Neural cell (in vitro differentiated cells): ENCODE measurements around the gene GFRA1. TPM values are rescaled to one million over a fixed set of nuclear protein-coding genes. Genes with fewer than 3 reads are reported as not detected.
A peak's percentile ranks its signal among the peaks of the same experiment; 100 is the strongest.

ENCODE experiments used
- H2AFZ ChIP-seq: fragments of 200-600, 300-800 bp; sonication (generic), shearing (Covaris generic); 2 replicates; pipeline ENCODE4 v1.6.0; 2014; ENCODE audit warnings: low read depth, mild to moderate bottlenecking, antibody characterized with exemption, low read length, moderate library complexity
- H3F3A ChIP-seq: fragments of 200-600 bp; shearing (Covaris generic); 2 replicates; pipeline ENCODE4 v1.6.1; 2016; ENCODE audit warnings: mild to moderate bottlenecking, moderate library complexity, mixed read lengths, antibody characterized with exemption, low read length; ENCODE audit not compliant: insufficient read depth, poor library complexity, severe bottlenecking
- H3K27ac ChIP-seq: fragments of 200-600, 300-800 bp; sonication (generic), shearing (Covaris generic); 2 replicates; pipeline ENCODE4 v1.5.1; 2014; ENCODE audit warnings: mild to moderate bottlenecking, low read length, moderate library complexity
- H3K27me3 ChIP-seq: fragments of 300-800, 200-600 bp; sonication (generic), shearing (Covaris generic); 2 replicates; pipeline ENCODE4 v1.6.0; 2014; ENCODE audit warnings: mild to moderate bottlenecking, low read depth, low read length, moderate library complexity; ENCODE audit not compliant: insufficient read depth
- H3K36me3 ChIP-seq: fragments of 300-800, 200-600 bp; sonication (generic), shearing (Covaris generic); 2 replicates; pipeline ENCODE4 v1.5.1; 2014; ENCODE audit warnings: mild to moderate bottlenecking, antibody characterized with exemption, low read length, moderate library complexity; ENCODE audit not compliant: insufficient read depth
- H3K4me2 ChIP-seq: fragments of 300-800, 200-600 bp; sonication (generic), shearing (Covaris generic); 2 replicates; pipeline ENCODE4 v1.6.0; 2014; ENCODE audit warnings: mild to moderate bottlenecking, low read length
- H3K4me3 ChIP-seq: fragments of 300-800, 200-600 bp; sonication (generic), shearing (Covaris generic); 2 replicates; pipeline ENCODE4 v1.5.1; 2014; ENCODE audit warnings: mild to moderate bottlenecking, low read length, moderate library complexity
- H3K79me2 ChIP-seq: fragments of 200-600 bp; shearing (Covaris generic); replicated peaks from 2 replicates; pipeline ENCODE4 v1.6.0; 2014; ENCODE audit warnings: mild to moderate bottlenecking, low read length, moderate library complexity; ENCODE audit not compliant: insufficient read depth
- H3K9ac ChIP-seq: fragments of 300-800, 200-600 bp; sonication (generic), shearing (Covaris generic); 2 replicates; pipeline ENCODE4 v1.6.1; 2016; ENCODE audit warnings: mild to moderate bottlenecking, low read length, mixed read lengths
- H3K9me2 ChIP-seq: fragments of 200-600 bp; shearing (Covaris generic); 2 replicates; pipeline ENCODE4 v1.6.1; 2016; ENCODE audit warnings: mild to moderate bottlenecking, low read length, mixed read lengths; ENCODE audit not compliant: insufficient read depth
- H3K9me3 ChIP-seq: fragments of 200-600, 300-800 bp; sonication (generic), shearing (Covaris generic); 2 replicates; pipeline ENCODE4 v1.6.1; 2016; ENCODE audit warnings: mild to moderate bottlenecking, mixed run types, low read length, moderate library complexity, mixed read lengths
- H4K20me1 ChIP-seq: fragments of 200-600 bp; shearing (Covaris generic); 2 replicates; pipeline ENCODE4 v1.6.1; 2016; ENCODE audit warnings: mild to moderate bottlenecking, mixed run types; ENCODE audit not compliant: insufficient read depth
- EP300 ChIP-seq: fragments of 450-650 bp; conservative IDR thresholded peaks from 2 replicates; pipeline ENCODE4 v1.6.1; 2014; ENCODE audit warnings: antibody characterized with exemption, mild to moderate bottlenecking, moderate library complexity; ENCODE audit not compliant: poor library complexity, severe bottlenecking
- EZH2 ChIP-seq: fragments of 200-600, 300-800 bp; shearing (Covaris generic), sonication (generic); IDR thresholded peaks from 2 replicates; pipeline ENCODE4 v1.6.1; 2014; ENCODE audit warnings: antibody characterized with exemption, low read length, borderline replicate concordance, mild to moderate bottlenecking; ENCODE audit not compliant: insufficient read depth, poor library complexity, severe bottlenecking
- MXI1 ChIP-seq: fragments of 450-650 bp; conservative IDR thresholded peaks from 2 replicates; pipeline ENCODE4 v1.6.1; 2014; ENCODE audit warnings: antibody characterized with exemption, mild to moderate bottlenecking; ENCODE audit not compliant: poor library complexity, severe bottlenecking
- POLR2AphosphoS5 ChIP-seq: IDR thresholded peaks from 2 replicates; pipeline ENCODE4 v1.6.1; 2012
- RAD21 ChIP-seq: fragments of 450-650 bp; conservative IDR thresholded peaks from 2 replicates; pipeline ENCODE4 v1.6.1; 2014; ENCODE audit warnings: antibody characterized with exemption, mild to moderate bottlenecking, moderate library complexity
- REST ChIP-seq: IDR thresholded peaks from 2 replicates; pipeline ENCODE4 v1.6.1; 2012; ENCODE audit warnings: borderline replicate concordance
- SMC3 ChIP-seq: fragments of 450-650 bp; conservative IDR thresholded peaks from 2 replicates; pipeline ENCODE4 v1.6.1; 2014; ENCODE audit warnings: antibody characterized with exemption, mild to moderate bottlenecking, moderate library complexity; ENCODE audit not compliant: poor library complexity
- TAF1 ChIP-seq: IDR thresholded peaks from 2 replicates; pipeline ENCODE4 v1.6.1; 2012; ENCODE audit warnings: low read depth
- polyA plus RNA-seq: library from polyadenylated mRNA; depleted of rRNA; stranded (reverse); fragments of >200 nt; gene quantifications from 2 replicates; pipeline ENCODE4 v1.2.3, GENCODE V29; 2014
- TF ChIP-seq, protein P1 (sequence below): fragments of 450-650 bp; IDR thresholded peaks from 2 replicates; pipeline ENCODE4 v1.5.1; 2014; ENCODE audit warnings: antibody characterized with exemption, mild to moderate bottlenecking, moderate library complexity; ENCODE audit not compliant: poor library complexity, severe bottlenecking

Gene GFRA1
- polyA plus RNA-seq, 1 donor from 2014 or later, result 2.3 TPM

- Histone ChIP-seq H3K9ac (no peak overlapping the region), H3K4me2 (no peak overlapping the region), H3K27ac (no peak overlapping the region), H4K20me1 (no peaks in the 10 kb centered on the region), H3F3A (no peaks in the 10 kb centered on the region), H3K9me3 (no peaks in the 10 kb centered on the region), H3K4me3 (no peak overlapping the region), H3K9me2 (no peaks in the 10 kb centered on the region), H3K27me3 (peaks cover 43% of the 10 kb centered on the region), H2AFZ (no peak overlapping the region), H3K79me2 (no peaks in the 10 kb centered on the region), H3K36me3 (no peaks in the 10 kb centered on the region)
- TF ChIP-seq EP300, result peak; percentile 32
- peak; percentile 78 for TF ChIP-seq POLR2AphosphoS5
- TF ChIP-seq SMC3, result no peak
Measured at GRCh38 chr10:116276981-116277380, 4.0 kb upstream of the GFRA1 start.

DNA sequence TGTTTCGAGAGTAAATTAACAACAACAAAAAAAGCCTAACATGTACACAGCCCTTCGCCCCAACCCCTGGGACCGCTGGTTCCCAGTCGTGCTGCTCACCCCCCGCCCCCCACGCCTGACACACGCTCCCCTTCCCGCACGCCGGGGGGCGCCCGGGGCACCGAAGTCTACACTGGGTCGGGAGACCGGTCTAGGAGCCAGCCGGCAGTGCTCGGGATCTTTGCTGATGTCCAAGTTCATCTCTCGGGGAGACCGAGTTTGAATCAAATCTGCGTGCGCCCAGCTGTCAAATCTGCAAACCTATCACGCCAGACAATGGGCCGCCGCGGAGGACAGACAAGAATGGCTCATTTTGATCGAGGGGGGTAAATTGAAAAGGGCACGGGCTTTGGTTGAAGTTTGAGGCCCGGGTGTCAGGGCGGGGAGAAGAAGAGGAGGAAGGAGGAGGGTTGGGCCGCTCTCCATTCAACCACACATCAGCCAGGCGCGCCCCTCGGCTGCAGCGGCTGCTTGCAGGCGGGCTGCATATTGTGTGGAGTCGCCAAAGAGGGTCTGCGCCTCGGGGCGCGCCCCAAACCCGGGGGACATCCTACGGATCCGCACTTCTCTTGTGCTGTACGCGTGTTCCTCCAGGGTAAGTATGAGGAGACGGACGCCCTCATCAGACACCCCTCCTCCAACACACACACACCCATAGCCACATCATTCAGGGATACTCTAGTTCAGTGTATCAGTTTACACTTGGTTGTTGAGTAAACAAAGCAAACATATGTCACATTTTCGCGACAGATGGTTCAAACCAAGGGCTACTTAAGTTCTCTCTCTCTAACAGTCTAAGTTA is 1.3 kb upstream of the GFRA1 start:
- H3K4me3 ChIP-seq, result peak overlapping the region; percentile 76
- H3K79me2 ChIP-seq, result no peaks in the 10 kb centered on the region
- no peaks in the 10 kb centered on the region for H3K36me3 ChIP-seq
- no peak for TF ChIP-seq EP300
- TF ChIP-seq EZH2, result no peak
- no peak for TF ChIP-seq RAD21
- no peak for TF ChIP-seq SMC3
- no peak for TF ChIP-seq TAF1
- no peak for TF ChIP-seq REST
- no peak for TF ChIP-seq MXI1
- TF ChIP-seq, protein P1, sequence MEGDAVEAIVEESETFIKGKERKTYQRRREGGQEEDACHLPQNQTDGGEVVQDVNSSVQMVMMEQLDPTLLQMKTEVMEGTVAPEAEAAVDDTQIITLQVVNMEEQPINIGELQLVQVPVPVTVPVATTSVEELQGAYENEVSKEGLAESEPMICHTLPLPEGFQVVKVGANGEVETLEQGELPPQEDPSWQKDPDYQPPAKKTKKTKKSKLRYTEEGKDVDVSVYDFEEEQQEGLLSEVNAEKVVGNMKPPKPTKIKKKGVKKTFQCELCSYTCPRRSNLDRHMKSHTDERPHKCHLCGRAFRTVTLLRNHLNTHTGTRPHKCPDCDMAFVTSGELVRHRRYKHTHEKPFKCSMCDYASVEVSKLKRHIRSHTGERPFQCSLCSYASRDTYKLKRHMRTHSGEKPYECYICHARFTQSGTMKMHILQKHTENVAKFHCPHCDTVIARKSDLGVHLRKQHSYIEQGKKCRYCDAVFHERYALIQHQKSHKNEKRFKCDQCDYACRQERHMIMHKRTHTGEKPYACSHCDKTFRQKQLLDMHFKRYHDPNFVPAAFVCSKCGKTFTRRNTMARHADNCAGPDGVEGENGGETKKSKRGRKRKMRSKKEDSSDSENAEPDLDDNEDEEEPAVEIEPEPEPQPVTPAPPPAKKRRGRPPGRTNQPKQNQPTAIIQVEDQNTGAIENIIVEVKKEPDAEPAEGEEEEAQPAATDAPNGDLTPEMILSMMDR, result no peak
- TF ChIP-seq POLR2AphosphoS5, result no peak
- peaks cover 68% of the 10 kb centered on the region for H3K27me3 ChIP-seq
- H3K9me2 ChIP-seq, result no peaks in the 10 kb centered on the region
- H3K9me3 ChIP-seq, result no peaks in the 10 kb centered on the region
- no peak overlapping the region for H2AFZ ChIP-seq
- peak overlapping the region; percentile 46 for H3K9ac ChIP-seq
- H3K27ac ChIP-seq, result no peak overlapping the region
- no peaks in the 10 kb centered on the region for H3F3A ChIP-seq
- H3K4me2 ChIP-seq, result peak overlapping the region; percentile 88
- H4K20me1 ChIP-seq, result no peaks in the 10 kb centered on the region
